HepG2 (cell line): ENCODE data around the gene SLC22A23. TPM values are rescaled to one million over a fixed set of nuclear protein-coding genes. Genes with fewer than 3 reads are reported as not detected.
A peak's percentile ranks its signal among the peaks of the same experiment; 100 is the strongest.

Source experiments
- FOXK2 ChIP-seq: fragments of 450-650 bp; IDR thresholded peaks from 2 replicates; pipeline ENCODE4 v1.6.1; 2016
- JUNB ChIP-seq: sonication (generic); formaldehyde crosslinking; IDR thresholded peaks from 2 replicates; pipeline ENCODE4 v1.8.0; 2022; ENCODE audit warnings: missing genetic modification reagents, mild to moderate bottlenecking, borderline replicate concordance
- MIER2 ChIP-seq: IDR thresholded peaks from 2 replicates; pipeline ENCODE4 v1.6.1; 2016; ENCODE audit warnings: missing biosample characterization, missing genetic modification reagents
- MZF1 ChIP-seq: sonication (generic); formaldehyde crosslinking; IDR thresholded peaks from 2 replicates; pipeline ENCODE4 v1.8.1; 2023; ENCODE audit warnings: mild to moderate bottlenecking, missing genetic modification reagents, borderline replicate concordance
- NFATC3 ChIP-seq: sonication (generic); formaldehyde crosslinking; IDR thresholded peaks from 2 replicates; pipeline ENCODE4 v1.5.1; 2020; ENCODE audit warnings: mild to moderate bottlenecking, missing genetic modification reagents
- SP4 ChIP-seq: sonication (generic); formaldehyde crosslinking; IDR thresholded peaks from 2 replicates; pipeline ENCODE4 v1.8.1; 2023; ENCODE audit warnings: mild to moderate bottlenecking, missing genetic modification reagents
- STAT5B ChIP-seq: sonication (generic); formaldehyde crosslinking; IDR thresholded peaks from 2 replicates; pipeline ENCODE4 v1.4.0; 2020; ENCODE audit warnings: missing genetic modification reagents
- THAP9 ChIP-seq: sonication (generic); formaldehyde crosslinking; IDR thresholded peaks from 2 replicates; pipeline ENCODE4; 2020; ENCODE audit warnings: missing genetic modification reagents, mild to moderate bottlenecking, borderline replicate concordance
- TOE1 ChIP-seq: sonication (generic); formaldehyde crosslinking; IDR thresholded peaks from 2 replicates; pipeline ENCODE4 v1.4.0; 2020; ENCODE audit warnings: mild to moderate bottlenecking, missing genetic modification reagents
- ZNF12 ChIP-seq: sonication (generic); formaldehyde crosslinking; IDR thresholded peaks from 2 replicates; pipeline ENCODE4 v1.5.0; 2020; ENCODE audit warnings: missing genetic modification reagents
- ZNF234 ChIP-seq: sonication (generic); formaldehyde crosslinking; conservative IDR thresholded peaks from 2 replicates; pipeline ENCODE4 v1.5.1; 2020; ENCODE audit warnings: mild to moderate bottlenecking, missing genetic modification reagents
- ZNF317 ChIP-seq: sonication (generic); formaldehyde crosslinking; IDR thresholded peaks from 2 replicates; pipeline ENCODE4 v1.5.0; 2020; ENCODE audit warnings: mild to moderate bottlenecking, missing genetic modification reagents
- ZNF431 ChIP-seq: sonication (generic); formaldehyde crosslinking; IDR thresholded peaks from 2 replicates; pipeline ENCODE4 v1.9.0; 2022; ENCODE audit warnings: missing genetic modification reagents, low read depth, mild to moderate bottlenecking, borderline replicate concordance
- ZNF530 ChIP-seq: sonication (generic); formaldehyde crosslinking; IDR thresholded peaks from 2 replicates; pipeline ENCODE4 v1.5.0; 2020; ENCODE audit warnings: low read depth, mild to moderate bottlenecking, missing genetic modification reagents
- ZNF589 ChIP-seq: sonication (generic); formaldehyde crosslinking; conservative IDR thresholded peaks from 2 replicates; pipeline ENCODE4 v1.8.0; 2022; ENCODE audit warnings: mild to moderate bottlenecking, moderate library complexity, missing genetic modification reagents
- ZXDC ChIP-seq: sonication (generic); formaldehyde crosslinking; IDR thresholded peaks from 2 replicates; pipeline ENCODE4 v1.5.0; 2020; ENCODE audit warnings: mild to moderate bottlenecking, missing genetic modification reagents
- polyA plus RNA-seq, 8 experiments: library from polyadenylated mRNA; depleted of rRNA in 3 of 8; stranded (reverse) in 7 of 8; unstranded in 1 of 8; fragments of >200 nt; fragmentation: Illumina TruSeq in 4 of 8; extraction: Trizol in 4 of 8; gene quantifications; 2 replicates each; pipeline versions ENCODE4 v1.2.1 to v1.2.3, GENCODE V29; 2011 to 2016; ENCODE audit warnings: low read depth in 4 of 8, missing spikeins in 1 of 8, mixed read lengths in 1 of 8; ENCODE audit not compliant: insufficient read depth in 1 of 8
- total RNA-seq, 5 experiments: library from RNA; depleted of rRNA; stranded (reverse); fragments of >200 nt; fragmentation: Illumina TruSeq; extraction: Trizol; gene quantifications; 2 replicates each; pipeline ENCODE4 v1.2.3, GENCODE V29; 2016; ENCODE audit warnings: low read depth in 1 of 5
- TF ChIP-seq, protein P1 (sequence below): sonication (generic); formaldehyde crosslinking; IDR thresholded peaks from 2 replicates; pipeline ENCODE4 v1.4.0; 2020; ENCODE audit warnings: missing genetic modification reagents
- TF ChIP-seq, protein P2 (sequence below): sonication (generic); formaldehyde crosslinking; IDR thresholded peaks from 2 replicates; pipeline ENCODE4 v1.4.0; 2020; ENCODE audit warnings: mild to moderate bottlenecking, low read depth, missing genetic modification reagents
- TF ChIP-seq, protein P3 (sequence below): sonication (generic); formaldehyde crosslinking; conservative IDR thresholded peaks from 2 replicates; pipeline ENCODE4 v1.4.0; 2020; ENCODE audit warnings: missing genetic modification reagents

The SLC22A23 gene
- total and polyA plus RNA-seq, 2 of the 13 experiments (the other 11 are each of a cell fraction or from before 2014, with no cell fraction given): 11.8 to 17.5 TPM

DNA sequence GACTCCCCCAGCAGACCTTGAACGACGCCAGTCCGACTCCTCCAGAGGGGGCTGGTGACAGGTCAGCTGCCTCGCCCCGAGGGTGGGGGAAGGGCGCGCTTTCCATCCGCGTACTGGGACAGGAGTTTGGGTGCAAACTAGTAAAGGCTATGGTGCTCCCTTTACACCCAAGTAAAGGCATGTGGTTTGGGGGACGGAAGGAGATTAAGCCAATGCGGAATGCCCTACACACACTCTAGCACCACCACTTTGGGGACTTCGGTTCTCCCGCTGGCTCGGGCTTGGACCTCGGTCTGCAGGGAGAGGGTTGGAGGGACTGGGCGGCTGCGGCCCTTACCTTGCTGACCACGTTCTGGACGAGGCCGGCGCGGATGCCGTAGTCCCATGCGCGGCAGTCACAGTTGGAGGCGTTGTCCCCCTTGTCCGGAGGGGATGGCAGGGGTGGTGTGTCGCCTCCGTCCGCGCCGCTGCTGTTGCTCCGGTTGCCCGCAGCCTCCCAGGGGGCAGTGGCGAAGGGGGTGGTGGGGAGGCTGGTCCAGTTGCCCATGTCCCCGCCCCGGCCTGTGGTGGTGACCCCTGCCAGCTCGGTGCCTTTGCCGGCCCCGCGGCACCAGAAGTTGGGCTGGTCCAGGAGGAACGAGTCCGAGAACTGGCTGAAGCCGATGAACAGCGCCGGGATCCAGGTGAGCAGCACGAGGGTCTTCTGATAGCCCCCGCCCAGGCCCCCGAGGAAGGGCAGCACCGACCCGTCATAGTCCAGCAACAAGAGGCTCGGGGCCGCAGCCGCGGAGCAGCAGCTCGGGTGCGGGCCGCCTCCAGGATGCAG is 1.1 kb downstream of the SLC22A23 start (continued):
- TF ChIP-seq SP4 (CRISPR knock-in tag) (no peak; the same call in 1 of the 2 replicates), TOE1 (CRISPR knock-in tag) (no peak), JUNB (CRISPR knock-in tag) (no peak), ZNF530 (CRISPR knock-in tag) (no peak), ZNF431 (CRISPR knock-in tag) (no peak), NFATC3 (CRISPR knock-in tag) (no peak), ZXDC (CRISPR knock-in tag) (0 out of 2 replicates have a peak, but pooled peaks have one; percentile 16), FOXK2 (no peak), THAP9 (peak; percentile 76; the same call in 1 of the 2 replicates), MIER2 (no peak), MZF1 (CRISPR knock-in tag) (0 out of 2 replicates have a peak, but pooled peaks have one; percentile 32), ZNF234 (CRISPR knock-in tag) (no peak), ZNF317 (CRISPR knock-in tag) (no peak; the same call in 1 of the 2 replicates), ZNF589 (no peak), ZNF12 (CRISPR knock-in tag) (no peak), STAT5B (CRISPR knock-in tag) (no peak)
- TF ChIP-seq, protein P1, sequence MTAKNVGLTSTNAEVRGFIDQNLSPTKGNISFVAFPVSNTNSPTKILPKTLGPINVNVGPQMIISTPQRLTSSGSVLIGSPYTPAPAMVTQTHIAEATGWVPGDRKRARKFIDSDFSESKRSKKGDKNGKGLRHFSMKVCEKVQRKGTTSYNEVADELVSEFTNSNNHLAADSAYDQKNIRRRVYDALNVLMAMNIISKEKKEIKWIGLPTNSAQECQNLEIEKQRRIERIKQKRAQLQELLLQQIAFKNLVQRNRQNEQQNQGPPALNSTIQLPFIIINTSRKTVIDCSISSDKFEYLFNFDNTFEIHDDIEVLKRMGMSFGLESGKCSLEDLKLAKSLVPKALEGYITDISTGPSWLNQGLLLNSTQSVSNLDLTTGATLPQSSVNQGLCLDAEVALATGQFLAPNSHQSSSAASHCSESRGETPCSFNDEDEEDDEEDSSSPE (CRISPR knock-in tag): no peak
- TF ChIP-seq, protein P2, sequence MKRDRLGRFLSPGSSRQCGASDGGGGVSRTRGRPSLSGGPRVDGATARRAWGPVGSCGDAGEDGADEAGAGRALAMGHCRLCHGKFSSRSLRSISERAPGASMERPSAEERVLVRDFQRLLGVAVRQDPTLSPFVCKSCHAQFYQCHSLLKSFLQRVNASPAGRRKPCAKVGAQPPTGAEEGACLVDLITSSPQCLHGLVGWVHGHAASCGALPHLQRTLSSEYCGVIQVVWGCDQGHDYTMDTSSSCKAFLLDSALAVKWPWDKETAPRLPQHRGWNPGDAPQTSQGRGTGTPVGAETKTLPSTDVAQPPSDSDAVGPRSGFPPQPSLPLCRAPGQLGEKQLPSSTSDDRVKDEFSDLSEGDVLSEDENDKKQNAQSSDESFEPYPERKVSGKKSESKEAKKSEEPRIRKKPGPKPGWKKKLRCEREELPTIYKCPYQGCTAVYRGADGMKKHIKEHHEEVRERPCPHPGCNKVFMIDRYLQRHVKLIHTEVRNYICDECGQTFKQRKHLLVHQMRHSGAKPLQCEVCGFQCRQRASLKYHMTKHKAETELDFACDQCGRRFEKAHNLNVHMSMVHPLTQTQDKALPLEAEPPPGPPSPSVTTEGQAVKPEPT (CRISPR knock-in tag): no peak; the same call in 1 of the 2 replicates
- TF ChIP-seq, protein P3, sequence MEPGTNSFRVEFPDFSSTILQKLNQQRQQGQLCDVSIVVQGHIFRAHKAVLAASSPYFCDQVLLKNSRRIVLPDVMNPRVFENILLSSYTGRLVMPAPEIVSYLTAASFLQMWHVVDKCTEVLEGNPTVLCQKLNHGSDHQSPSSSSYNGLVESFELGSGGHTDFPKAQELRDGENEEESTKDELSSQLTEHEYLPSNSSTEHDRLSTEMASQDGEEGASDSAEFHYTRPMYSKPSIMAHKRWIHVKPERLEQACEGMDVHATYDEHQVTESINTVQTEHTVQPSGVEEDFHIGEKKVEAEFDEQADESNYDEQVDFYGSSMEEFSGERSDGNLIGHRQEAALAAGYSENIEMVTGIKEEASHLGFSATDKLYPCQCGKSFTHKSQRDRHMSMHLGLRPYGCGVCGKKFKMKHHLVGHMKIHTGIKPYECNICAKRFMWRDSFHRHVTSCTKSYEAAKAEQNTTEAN (CRISPR knock-in tag): no peak; the same call in 1 of the 2 replicates
